Kidney glomerular epithelial cell (primary cell): ENCODE measurements around the gene CHRNA4.

ENCODE experiments used
- DNase-seq: peaks from one replicate; lab custom pipeline; 2025; lab: John Stamatoyannopoulos, UW

CHRNA4 gene

DNA sequence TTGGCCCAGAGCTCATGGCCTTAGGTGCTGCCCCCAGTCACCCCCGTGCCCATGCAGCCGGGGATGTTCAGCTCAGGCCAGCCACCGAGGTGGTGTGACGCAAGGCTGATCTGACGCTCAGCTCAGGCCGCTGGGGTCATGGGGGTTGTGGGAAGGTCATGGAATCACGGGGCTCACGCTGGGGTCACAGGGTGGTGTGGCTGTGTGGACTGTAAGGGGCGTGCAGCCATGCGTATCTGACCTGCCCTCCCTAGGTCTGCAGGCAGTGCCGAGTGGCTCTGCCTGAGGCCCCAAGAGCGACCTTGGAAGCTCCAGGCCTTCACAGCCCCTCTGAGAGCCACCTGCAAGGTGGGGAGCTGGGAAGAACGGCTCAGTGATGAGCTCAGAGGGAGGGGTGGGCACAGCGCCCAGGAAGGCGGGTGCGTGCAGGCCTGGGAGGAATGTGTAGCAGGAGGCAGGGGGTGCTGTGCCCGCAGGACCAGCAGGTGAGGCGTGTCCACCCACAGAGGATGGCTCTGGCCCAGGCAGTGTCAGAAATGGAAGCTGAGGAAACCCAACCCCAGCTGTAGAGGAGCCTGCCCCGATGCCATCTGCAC is 27.8 kb downstream of the CHRNA4 start:
- peak; percentile 22 for DNase-seq

- no peak for DNase-seq
These were observed 28.5 kb downstream of the CHRNA4 start for GRCh38 chr20:63332488-63333240.

- no peak for DNase-seq
These were observed 29.3 kb downstream of the CHRNA4 start for GRCh38 chr20:63331741-63332400.

- DNase-seq: no peak
These were observed 30.2 kb downstream of the CHRNA4 start for GRCh38 chr20:63330940-63331339.

- DNase-seq: no peak
These were observed 30.9 kb downstream of the CHRNA4 start for GRCh38 chr20:63330084-63330760.

DNA sequence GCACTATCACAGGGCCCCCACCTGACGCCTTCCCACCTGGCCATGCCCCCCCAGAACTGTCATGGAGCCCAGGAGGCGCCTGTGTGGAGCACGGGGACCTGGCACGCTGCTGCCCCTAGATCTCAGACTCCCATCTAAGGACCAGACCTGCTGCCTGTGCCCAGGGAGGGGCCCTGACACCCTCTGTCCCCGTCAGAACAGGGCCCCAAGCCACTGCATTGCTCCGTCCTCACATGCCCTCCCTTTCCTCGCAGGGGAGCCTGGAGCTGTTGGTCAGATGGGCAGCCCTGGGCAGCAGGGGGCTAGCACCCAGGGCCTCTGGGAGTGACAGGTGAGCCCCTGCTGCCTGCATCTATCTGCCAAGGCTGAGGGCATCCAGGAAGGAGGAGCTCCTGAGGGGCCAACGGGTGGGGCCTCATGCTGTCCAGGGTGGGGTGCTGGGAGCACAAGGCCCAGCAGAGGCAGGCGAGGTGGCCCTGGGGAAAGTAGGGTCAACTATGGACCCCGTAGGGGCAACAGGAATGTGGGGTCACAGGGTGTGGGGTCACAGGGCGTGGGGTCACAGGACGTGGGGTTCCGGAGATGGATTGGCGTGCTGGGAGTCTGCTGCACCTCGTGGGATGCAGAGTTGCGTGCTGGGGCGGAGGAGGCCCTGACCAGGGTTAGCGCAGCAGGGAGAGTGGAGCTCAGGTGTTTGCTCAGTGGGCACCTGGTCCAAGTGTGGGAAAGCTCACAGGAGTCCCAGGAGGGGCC is 31.6 kb downstream of the CHRNA4 start:
- no peak for DNase-seq

- DNase-seq: no peak
These were observed 32.4 kb downstream of the CHRNA4 start for GRCh38 chr20:63328718-63329275.

- DNase-seq: no peak
These were observed 33.0 kb downstream of the CHRNA4 start for GRCh38 chr20:63328026-63328700.

DNA sequence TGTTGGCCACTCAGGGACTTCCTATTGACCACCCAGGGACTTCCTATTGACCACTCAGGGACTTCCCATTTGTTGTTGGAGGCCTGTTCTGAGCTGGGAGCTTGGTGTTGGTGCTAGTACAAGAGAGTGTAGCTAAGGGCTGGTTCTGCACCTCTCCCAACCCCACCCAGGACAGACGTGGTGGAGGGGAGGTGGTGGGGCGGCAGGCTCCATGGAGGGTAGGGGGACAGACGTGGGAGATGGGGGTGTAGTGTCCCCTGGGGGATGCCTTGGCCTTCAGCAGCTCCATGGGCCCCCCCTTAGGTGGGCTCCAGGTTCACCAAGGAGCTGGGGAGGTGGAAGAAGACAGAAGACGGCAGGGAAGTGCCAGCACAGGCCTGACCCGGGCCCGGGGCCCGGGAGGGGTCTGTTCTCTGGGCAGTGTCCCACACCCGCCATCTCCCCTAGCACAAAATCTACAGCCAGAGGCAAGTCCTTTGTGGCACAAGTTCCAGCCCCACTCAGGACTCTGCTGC is 33.9 kb downstream of the CHRNA4 start:
- no peak for DNase-seq

GRCh38 chr20:63326314-63327230 is 34.6 kb downstream of the CHRNA4 start:
- no peak for DNase-seq

- no peak for DNase-seq
These were observed 35.4 kb downstream of the CHRNA4 start for GRCh38 chr20:63325554-63326313.

DNA sequence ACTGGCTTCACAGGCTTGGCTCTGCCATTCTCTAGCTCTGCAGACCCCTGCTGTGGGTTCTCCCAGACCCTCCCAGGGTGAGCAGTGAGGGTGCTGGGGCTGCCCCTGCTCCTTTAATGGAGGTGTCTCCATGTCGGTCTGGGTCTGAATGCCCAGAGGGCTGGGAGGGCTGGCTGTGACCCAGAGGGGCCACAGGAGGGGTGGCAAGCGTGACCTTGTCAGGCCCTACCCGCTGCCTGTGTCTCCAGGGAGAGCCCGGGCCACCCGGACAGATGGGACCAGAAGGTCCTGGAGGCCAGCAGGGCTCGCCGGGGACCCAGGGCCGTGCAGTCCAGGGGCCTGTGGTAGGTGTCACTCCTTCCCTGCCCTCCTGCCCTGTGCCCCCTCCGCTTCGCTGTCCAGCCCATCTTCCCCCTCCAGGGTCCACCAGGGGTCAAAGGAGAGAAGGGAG is 36.1 kb downstream of the CHRNA4 start:
- DNase-seq: no peak

DNA sequence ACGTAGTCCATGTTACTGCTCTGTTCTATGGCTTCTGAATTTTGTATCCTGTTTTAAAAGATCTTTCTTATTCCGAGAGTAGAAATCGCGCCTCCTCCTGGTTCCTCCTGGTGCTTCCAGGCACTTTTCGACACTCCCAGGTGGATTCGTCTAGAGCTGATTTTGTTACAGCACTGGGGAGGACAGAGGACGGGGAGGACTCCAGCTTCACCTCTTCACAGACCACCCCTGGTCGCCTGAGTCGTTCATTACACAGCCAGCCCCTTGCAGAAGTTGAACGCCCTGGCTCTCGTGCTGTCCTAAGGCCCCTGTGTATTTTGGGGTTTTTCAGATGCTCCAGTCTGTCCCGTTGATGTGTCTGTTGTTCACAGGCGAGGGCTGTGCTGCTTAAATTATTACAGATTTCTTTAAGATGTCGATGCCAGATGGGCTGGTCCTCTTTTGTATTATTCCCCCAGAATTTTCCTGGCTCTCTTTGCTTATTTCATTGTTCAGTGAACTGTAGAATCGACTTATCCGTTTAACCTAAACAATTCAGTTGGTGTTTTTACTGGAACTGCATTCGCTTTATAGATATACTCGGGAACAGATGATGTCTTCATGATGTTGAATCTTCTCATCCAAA is 37.7 kb downstream of the CHRNA4 start:
- no peak for DNase-seq

DNA sequence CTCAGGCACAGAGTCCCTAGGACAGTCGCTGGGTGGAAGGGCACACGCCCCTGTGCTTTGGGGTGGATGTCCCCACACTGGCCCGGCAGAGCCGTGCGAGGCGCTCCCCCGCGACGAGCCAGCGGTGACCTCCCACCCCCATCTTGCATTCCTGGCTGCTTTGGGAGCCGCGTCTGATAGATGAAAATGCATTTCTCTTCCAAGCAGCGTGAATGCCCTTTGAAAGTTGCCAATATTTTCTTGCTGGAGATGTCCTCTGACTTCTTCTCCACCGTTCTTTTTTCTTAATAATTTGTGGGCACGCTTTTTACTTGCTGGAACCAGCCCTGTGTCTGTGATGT is 38.2 kb downstream of the CHRNA4 start:
- no peak for DNase-seq

GRCh38 chr20:63322146-63322932 is 38.8 kb downstream of the CHRNA4 start:
- no peak for DNase-seq

GRCh38 chr20:63321148-63321831 is 39.9 kb downstream of the CHRNA4 start:
- DNase-seq: no peak

DNA sequence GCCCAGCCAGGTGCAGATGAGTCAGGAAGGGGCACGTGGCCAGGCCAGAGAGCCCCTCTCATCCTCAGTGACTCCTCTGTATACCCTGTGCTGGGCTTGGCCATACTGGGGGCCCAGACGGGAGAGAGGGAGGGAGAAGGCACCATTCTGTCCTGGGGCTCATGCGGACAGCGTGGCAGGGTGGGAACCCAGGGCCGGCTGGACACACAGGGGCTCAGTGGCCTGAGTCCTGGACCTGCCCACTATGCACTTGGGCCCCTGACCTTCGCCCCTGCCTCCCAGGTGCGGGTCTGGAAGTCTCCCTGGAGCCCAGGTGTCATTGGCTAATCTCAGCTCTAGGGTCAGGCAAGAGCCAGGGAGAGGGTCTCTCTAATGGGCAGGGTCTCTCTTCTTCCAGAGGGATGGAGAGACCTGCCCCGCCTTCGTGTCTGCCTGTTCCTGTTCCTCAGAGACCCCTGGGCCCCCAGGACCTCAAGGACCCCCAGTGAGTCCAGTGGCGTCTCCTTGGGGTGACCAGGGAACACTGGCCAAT is 40.5 kb downstream of the CHRNA4 start:
- DNase-seq: no peak
